Liver (tissue), 9 donors: ENCODE data around the gene ARHGEF16. TPM values are rescaled to one million over a fixed set of nuclear protein-coding genes. Genes with fewer than 3 reads are reported as not detected.

Experiments
- DNase-seq: peaks from one replicate; pipeline ENCODE4 v3.0.0-alpha.2; 2017; ENCODE audit warnings: low spot score
- H3K27ac ChIP-seq, 2 donors: one replicate each; pipeline ENCODE4 v1.7.0; 2013; ENCODE audit warnings: inconsistent platforms in 2 of 2, low read length in 2 of 2, control low read depth in 1 of 2, low read depth in 1 of 2, mild to moderate bottlenecking in 1 of 2
- H3K27me3 ChIP-seq, 4 donors: one replicate each; pipeline versions ENCODE4 v1.6.1 to v1.7.0; 2013; ENCODE audit warnings: low read length in 3 of 4, inconsistent platforms in 1 of 4, mild to moderate bottlenecking in 1 of 4, moderate library complexity in 1 of 4; ENCODE audit not compliant: control insufficient read depth in 4 of 4, insufficient read depth in 4 of 4
- H3K36me3 ChIP-seq, 4 donors: one replicate each; pipeline versions ENCODE4 v1.6.1 to v1.7.0; 2013; ENCODE audit warnings: low read length in 3 of 4, mild to moderate bottlenecking in 3 of 4, low read depth in 1 of 4, moderate library complexity in 1 of 4; ENCODE audit not compliant: control insufficient read depth in 4 of 4, insufficient read depth in 3 of 4
- H3K4me1 ChIP-seq, 4 donors: one replicate each; pipeline versions ENCODE4 v1.6.1 to v1.7.0; 2013; ENCODE audit warnings: low read length in 3 of 4, mild to moderate bottlenecking in 3 of 4, moderate library complexity in 1 of 4; ENCODE audit not compliant: control insufficient read depth in 4 of 4, insufficient read depth in 4 of 4
- H3K4me3 ChIP-seq, 3 donors: one replicate each; pipeline versions ENCODE4 v1.6.1 to v1.7.0; 2013; ENCODE audit warnings: low read length in 3 of 3, control low read depth in 1 of 3, low read depth in 1 of 3, mild to moderate bottlenecking in 1 of 3
- H3K9ac ChIP-seq, 2 donors: one replicate each; pipeline ENCODE4 v1.7.0; 2013; ENCODE audit warnings: low read length in 2 of 2, mild to moderate bottlenecking in 2 of 2, moderate library complexity in 2 of 2, control low read depth in 1 of 2, low read depth in 1 of 2
- H3K9me3 ChIP-seq, 4 donors: one replicate each; pipeline versions ENCODE4 v1.6.1 to v1.7.0; 2013; ENCODE audit warnings: low read length in 3 of 4; ENCODE audit not compliant: control insufficient read depth in 4 of 4
- ATF3 ChIP-seq: IDR thresholded peaks from 2 replicates; pipeline ENCODE4 v1.6.1; 2016; ENCODE audit warnings: antibody characterized with exemption
- CTCF ChIP-seq: fragments of 150-350 bp; IDR thresholded peaks from 2 replicates; pipeline ENCODE4 v1.5.1; 2017; ENCODE audit warnings: improper control_type of control experiment, low read depth, low read length; ENCODE audit not compliant: missing input control
- EGR1 ChIP-seq, 2 donors: IDR thresholded peaks; 2 replicates each; pipeline ENCODE4 v1.6.1; 2016 to 2018; ENCODE audit warnings: antibody characterized with exemption in 2 of 2, low read depth in 2 of 2
- FOXA1 ChIP-seq: IDR thresholded peaks from 2 replicates; pipeline ENCODE4 v1.6.1; 2016; ENCODE audit warnings: antibody characterized with exemption
- FOXA2 ChIP-seq: IDR thresholded peaks from 2 replicates; pipeline ENCODE4 v1.6.1; 2016; ENCODE audit warnings: antibody characterized with exemption
- GABPA ChIP-seq, 2 donors: IDR thresholded peaks in 1 of 2; conservative IDR thresholded peaks in 1 of 2; 2 replicates each; pipeline ENCODE4 v1.6.1; 2016; ENCODE audit warnings: antibody characterized with exemption in 2 of 2, mild to moderate bottlenecking in 1 of 2, moderate library complexity in 1 of 2
- HNF4A ChIP-seq, 2 donors: conservative IDR thresholded peaks; 2 replicates each; pipeline ENCODE4 v1.6.1; 2016; ENCODE audit warnings: antibody characterized with exemption in 2 of 2, mild to moderate bottlenecking in 2 of 2
- HNF4G ChIP-seq: IDR thresholded peaks from 2 replicates; pipeline ENCODE4 v1.6.1; 2016; ENCODE audit warnings: antibody characterized with exemption
- JUND ChIP-seq, 2 donors: IDR thresholded peaks; 2 replicates each; pipeline ENCODE4 v1.6.1; 2016; ENCODE audit warnings: antibody characterized with exemption in 2 of 2
- RAD21 ChIP-seq, 2 donors: IDR thresholded peaks; 2 replicates each; pipeline ENCODE4 v1.6.1; 2016; ENCODE audit warnings: antibody characterized with exemption in 2 of 2, mild to moderate bottlenecking in 2 of 2
- SP1 ChIP-seq: IDR thresholded peaks from 2 replicates; pipeline ENCODE4 v1.6.1; 2018; ENCODE audit warnings: antibody characterized with exemption, mild to moderate bottlenecking
- whole genome bisulfite sequencing: extraction: QIAGEN DNeasy Blood & Tissue Kit; methylation state at CpG from one replicate; pipeline ENCODE4 v1.1.7; 2013; 5-methylcytosine and 5-hydroxymethylcytosine counted together
- polyA plus RNA-seq, 2 donors: library from polyadenylated mRNA; stranded (reverse) in 1 of 2; unstranded in 1 of 2; fragments of 200-250 nt in 1 of 2; fragments of >200 nt in 1 of 2; fragmentation: Nextera tagmentation in 1 of 2; extraction: Ambion mirVana in 1 of 2; gene quantifications; one replicate each; pipeline versions ENCODE4 v1.2.1 to v1.2.3, GENCODE V29; 2013 to 2015
- total RNA-seq, 2 donors: library from RNA; depleted of rRNA; stranded (reverse); fragments of >200 nt; gene quantifications; one replicate each; pipeline ENCODE4 v1.2.3, GENCODE V29; 2014
- TF ChIP-seq, protein P1 (sequence below): IDR thresholded peaks from 2 replicates; pipeline ENCODE4 v1.6.1; 2016; ENCODE audit warnings: antibody characterized with exemption
- donor health status: healthy.
- donor health status: healthy.
- donor health status: healthy.
- donor health status: healthy.
- donor health status: healthy.

The ARHGEF16 gene
- total and polyA plus RNA-seq, 4 donors = 0.65 to 5.6 (median 2.8) TPM

- no peak for TF ChIP-seq CTCF
- TF ChIP-seq FOXA1 = no peak
- TF ChIP-seq EGR1 (IDR thresholded peaks at IDR 0.05; ENCODE audit: low read depth in 2 of 2) = no peak
- no peak for TF ChIP-seq HNF4A (conservative IDR thresholded peaks at IDR 0.05)
- no peak for TF ChIP-seq HNF4G
- TF ChIP-seq JUND (IDR thresholded peaks at IDR 0.05) = no peak
- no peak for TF ChIP-seq ATF3
- no peak for TF ChIP-seq SP1
Observed at GRCh38 chr1:3433596-3434320, 20.7 kb upstream of the ARHGEF16 start (continued).

DNA sequence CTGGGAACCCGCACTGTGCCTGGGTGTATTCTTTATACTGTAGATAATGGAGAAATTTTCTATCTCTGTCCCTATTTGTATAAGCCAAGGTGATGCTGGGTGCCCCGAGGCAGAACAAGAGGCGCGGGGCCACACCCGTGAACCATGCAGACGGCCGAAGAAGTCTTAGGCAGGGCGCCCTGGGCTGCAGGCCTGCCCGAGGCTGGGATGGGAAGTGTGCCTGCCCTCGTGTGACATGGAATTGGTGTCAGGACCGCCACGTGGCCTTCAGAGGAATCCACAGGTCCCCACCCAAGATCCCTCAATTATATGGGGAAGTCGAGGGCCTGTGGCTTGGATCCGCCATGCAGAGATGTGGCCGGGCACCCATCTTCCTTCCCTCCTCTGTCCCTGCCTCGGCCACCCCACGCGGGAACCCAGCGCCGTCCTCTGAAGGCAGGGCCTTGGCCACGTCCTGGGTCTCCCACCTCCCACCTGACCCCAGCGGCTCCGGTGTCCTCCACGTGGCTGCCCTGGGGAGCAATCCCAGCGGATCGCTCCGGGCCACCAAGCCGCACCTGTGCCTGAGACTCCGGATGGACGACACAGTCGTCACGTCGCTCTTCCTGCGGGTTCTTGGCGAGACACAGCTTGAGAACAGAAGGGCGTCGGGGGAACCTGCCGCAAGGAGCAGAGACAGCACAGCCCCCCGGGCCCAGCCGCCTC lies 19.9 kb upstream of the ARHGEF16 start:
- H3K9ac ChIP-seq = no peak overlapping the region
- DNase-seq = no peak
- WGBS = 88% methylated on average over 40 of the region's 40 CpGs

GRCh38 chr1:3435666-3436065 lies 18.8 kb upstream of the ARHGEF16 start:
- Histone ChIP-seq H3K27ac (no peak overlapping the region), H3K9me3 (no peaks in the 10 kb centered on the region), H3K36me3 (no peaks in the 10 kb centered on the region), H3K4me1 (no peaks in the 10 kb centered on the region), H3K9ac (no peak overlapping the region), H3K4me3 (no peak overlapping the region), H3K27me3 (no peaks in the 10 kb centered on the region)
- WGBS = 78% methylated on average over 21 of the region's 21 CpGs
- no peak for DNase-seq
- no peak for TF ChIP-seq GABPA (IDR thresholded peaks at IDR 0.05 in 1 of 2, conservative IDR thresholded peaks at IDR 0.05 in 1 of 2)
- no peak for TF ChIP-seq FOXA1
- no peak for TF ChIP-seq JUND (IDR thresholded peaks at IDR 0.05)
- TF ChIP-seq, protein P1, sequence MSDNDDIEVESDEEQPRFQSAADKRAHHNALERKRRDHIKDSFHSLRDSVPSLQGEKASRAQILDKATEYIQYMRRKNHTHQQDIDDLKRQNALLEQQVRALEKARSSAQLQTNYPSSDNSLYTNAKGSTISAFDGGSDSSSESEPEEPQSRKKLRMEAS = no peak
- TF ChIP-seq FOXA2 = no peak

More for the DNA sequence above, 19.9 kb upstream of the ARHGEF16 start:
- H3K9me3 ChIP-seq = no peaks in the 10 kb centered on the region
- H3K36me3 ChIP-seq = no peaks in the 10 kb centered on the region
- H3K27me3 ChIP-seq = no peaks in the 10 kb centered on the region
- no peaks in the 10 kb centered on the region for H3K4me1 ChIP-seq
- no peak overlapping the region for H3K27ac ChIP-seq
- H3K4me3 ChIP-seq = no peak overlapping the region
- no peak for TF ChIP-seq RAD21 (IDR thresholded peaks at IDR 0.05)
- TF ChIP-seq CTCF = no peak
- no peak for TF ChIP-seq EGR1 (IDR thresholded peaks at IDR 0.05; ENCODE audit: low read depth in 2 of 2)
